ENCODE results near the gene CELSR3. TPM values are rescaled to one million over a fixed set of nuclear protein-coding genes. Genes with fewer than 3 reads are reported as not detected.

The CELSR3 gene
- total RNA-seq, 3 donors from 2014 or later: 1.1 to 2.7 (median 2.3) TPM

GRCh38 chr3:48702320-48702920, 39.7 kb upstream of the CELSR3 start:
- no peaks in the 10 kb centered on the region for H3K9me3 ChIP-seq
- peaks cover 31% of the 10 kb centered on the region for H3K4me1 ChIP-seq (ENCODE audit: low read depth)
- no peak for ATAC-seq
- DNase-seq: peak in 1 of 3 donors; percentile 9
- no peak overlapping the region for H3K4me3 ChIP-seq
- intact Hi-C loops (cut with DNase I, micrococcal nuclease): no loop called here
- no peaks in the 10 kb centered on the region for H3K36me3 ChIP-seq (ENCODE audit: low read depth)
- TF ChIP-seq CTCF (IDR thresholded peaks at IDR 0.05): no peak

GRCh38 chr3:48700731-48701405, 38.2 kb upstream of the CELSR3 start:
- Histone ChIP-seq H3K4me1 (ENCODE audit: low read depth) (peaks cover 29% of the 10 kb centered on the region), H3K4me3 (no peak overlapping the region), H3K9me3 (no peaks in the 10 kb centered on the region), H3K36me3 (ENCODE audit: low read depth) (no peaks in the 10 kb centered on the region)
- intact Hi-C loops (cut with DNase I, micrococcal nuclease): no loop called here
- no peak for DNase-seq
- ATAC-seq: peak; percentile 67
- TF ChIP-seq CTCF (IDR thresholded peaks at IDR 0.05): no peak

GRCh38 chr3:48698891-48699290, 36.2 kb upstream of the CELSR3 start:
- intact Hi-C loops (cut with DNase I, micrococcal nuclease): no loop called here
- no peak for DNase-seq
- Histone ChIP-seq H3K9me3 (no peaks in the 10 kb centered on the region), H3K36me3 (ENCODE audit: low read depth) (peaks cover 12% of the 10 kb centered on the region), H3K4me3 (no peak overlapping the region), H3K4me1 (ENCODE audit: low read depth) (peaks cover 28% of the 10 kb centered on the region)
- ATAC-seq: no peak
- no peak for TF ChIP-seq CTCF (IDR thresholded peaks at IDR 0.05)

GRCh38 chr3:48697952-48698351, 35.3 kb upstream of the CELSR3 start:
- Histone ChIP-seq H3K9me3 (no peaks in the 10 kb centered on the region), H3K4me3 (no peak overlapping the region), H3K4me1 (ENCODE audit: low read depth) (peaks cover 20% of the 10 kb centered on the region), H3K36me3 (ENCODE audit: low read depth) (peaks cover 15% of the 10 kb centered on the region)
- intact Hi-C loops (cut with DNase I, micrococcal nuclease): no loop called here
- peak; percentile 25 for ATAC-seq
- TF ChIP-seq CTCF (IDR thresholded peaks at IDR 0.05): no peak
- DNase-seq: no peak

- intact Hi-C loops (cut with DNase I, micrococcal nuclease): no loop called here
- TF ChIP-seq CTCF (IDR thresholded peaks at IDR 0.05): no peak
- DNase-seq: no peak
- no peak overlapping the region for H3K4me3 ChIP-seq
- peaks cover 17% of the 10 kb centered on the region for H3K4me1 ChIP-seq (ENCODE audit: low read depth)
- H3K9me3 ChIP-seq: no peaks in the 10 kb centered on the region
- peaks cover 15% of the 10 kb centered on the region for H3K36me3 ChIP-seq (ENCODE audit: low read depth)
- ATAC-seq: no peak
Observed at GRCh38 chr3:48696601-48697000, 33.9 kb upstream of the CELSR3 start.

Measured in mucosa of descending colon (tissue), 3 donors.